Measurements from ENCODE around the gene MYH11.

Gene MYH11

DNA sequence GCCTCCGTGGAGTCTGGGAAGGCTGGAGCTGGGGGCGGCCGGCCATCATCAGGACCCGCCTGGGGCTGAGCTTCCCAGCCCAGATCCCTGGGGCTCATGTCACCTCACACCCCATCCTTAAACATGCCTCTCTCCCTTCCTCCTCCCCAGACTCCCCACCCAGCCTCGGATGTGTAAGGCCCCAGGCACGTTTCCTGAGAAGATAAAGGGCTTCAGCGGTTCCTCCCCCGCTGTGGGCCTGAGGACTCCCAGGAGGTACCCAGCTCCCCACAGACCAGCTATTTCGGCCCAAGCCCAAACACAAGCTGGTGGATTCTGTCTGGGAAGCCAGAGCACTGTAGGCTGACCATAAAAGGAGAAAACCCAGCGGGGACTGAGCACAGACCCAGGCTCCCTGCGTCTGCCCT lies 49.2 kb downstream of the MYH11 start:
- H2BK15ac ChIP-seq (replicated peaks; ENCODE audit: low read depth): no peak overlapping the region
- H3K79me2 ChIP-seq (ENCODE audit: control insufficient read depth, insufficient read depth, low read length): no peaks in the 10 kb centered on the region
- no peaks in the 10 kb centered on the region for H3K27me3 ChIP-seq (ENCODE audit: insufficient read depth, low read length, poor library complexity)
- H2AK5ac ChIP-seq (ENCODE audit: low read length): no peak overlapping the region
- WGBS (ENCODE audit: extremely low coverage, insufficient coverage, low lambda C conversion rate): no CpG with 5 or more reads among the region's 11 CpGs
- H4K8ac ChIP-seq (ENCODE audit: low read depth, low read length): no peak overlapping the region
- no peak overlapping the region for H3K27ac ChIP-seq (ENCODE audit: low read depth, low read length)
- H4K5ac ChIP-seq (ENCODE audit: low read length): no peak overlapping the region
- H2BK120ac ChIP-seq (ENCODE audit: low read depth, low read length): no peak overlapping the region
- H3K18ac ChIP-seq (ENCODE audit: low read length): no peak overlapping the region
- no peak overlapping the region for H2BK5ac ChIP-seq (ENCODE audit: low read length)
- H3K56ac ChIP-seq (ENCODE audit: low read length): no peak overlapping the region
- no peaks in the 10 kb centered on the region for H3K36me3 ChIP-seq (ENCODE audit: control insufficient read depth, insufficient read depth, low read length)
- H3K4ac ChIP-seq (ENCODE audit: low read depth, low read length): no peak overlapping the region
- no peak overlapping the region for H3K9ac ChIP-seq (ENCODE audit: low read length)
- H3K4me2 ChIP-seq (ENCODE audit: low read length): no peak overlapping the region
- H3K4me1 ChIP-seq (ENCODE audit: control insufficient read depth, low read depth, low read length): peaks cover 5% of the 10 kb centered on the region
- H3K23ac ChIP-seq (ENCODE audit: low read length): no peak overlapping the region
- H3K4me3 ChIP-seq (ENCODE audit: low read length): no peak overlapping the region
- no peaks in the 10 kb centered on the region for H3K79me1 ChIP-seq (ENCODE audit: low read length)
- DNase-seq: peak; percentile 61

DNA sequence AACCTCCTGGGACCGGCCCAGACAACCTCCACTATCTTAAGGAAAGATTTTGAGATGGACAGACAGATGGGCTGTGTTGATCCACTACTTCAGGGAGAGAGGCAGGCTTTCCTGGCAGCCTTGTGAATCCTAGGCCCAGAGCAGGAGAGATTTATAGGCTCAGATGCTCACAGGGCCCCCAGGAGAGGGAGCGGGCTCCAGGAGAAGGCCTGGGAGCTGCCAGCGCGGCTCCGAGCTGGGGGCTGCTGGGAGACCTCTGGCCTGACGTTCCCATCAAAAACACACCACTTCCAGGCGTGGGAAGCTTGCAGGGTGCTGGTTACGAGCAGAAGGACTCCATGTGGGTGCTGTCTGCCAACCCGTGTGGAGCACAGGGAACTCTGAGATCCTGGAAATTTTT lies 53.2 kb downstream of the MYH11 start:
- no peak overlapping the region for H2BK15ac ChIP-seq (replicated peaks; ENCODE audit: low read depth)
- H3K4me3 ChIP-seq (ENCODE audit: low read length): no peak overlapping the region
- H3K27ac ChIP-seq (ENCODE audit: low read depth, low read length): no peak overlapping the region
- no CpG with 5 or more reads among the region's 9 CpGs for WGBS (ENCODE audit: extremely low coverage, insufficient coverage, low lambda C conversion rate)
- H3K56ac ChIP-seq (ENCODE audit: low read length): no peak overlapping the region
- H3K23ac ChIP-seq (ENCODE audit: low read length): no peak overlapping the region
- H3K79me1 ChIP-seq (ENCODE audit: low read length): no peaks in the 10 kb centered on the region
- H4K5ac ChIP-seq (ENCODE audit: low read length): no peak overlapping the region
- no peak overlapping the region for H2BK120ac ChIP-seq (ENCODE audit: low read depth, low read length)
- no peaks in the 10 kb centered on the region for H3K36me3 ChIP-seq (ENCODE audit: control insufficient read depth, insufficient read depth, low read length)
- no peak overlapping the region for H3K9ac ChIP-seq (ENCODE audit: low read length)
- H3K4me1 ChIP-seq (ENCODE audit: control insufficient read depth, low read depth, low read length): peaks cover 3% of the 10 kb centered on the region
- H3K4me2 ChIP-seq (ENCODE audit: low read length): no peak overlapping the region
- no peak overlapping the region for H3K4ac ChIP-seq (ENCODE audit: low read depth, low read length)
- H4K8ac ChIP-seq (ENCODE audit: low read depth, low read length): no peak overlapping the region
- no peak overlapping the region for H2BK5ac ChIP-seq (ENCODE audit: low read length)
- H3K27me3 ChIP-seq (ENCODE audit: insufficient read depth, low read length, poor library complexity): no peaks in the 10 kb centered on the region
- H3K18ac ChIP-seq (ENCODE audit: low read length): no peak overlapping the region
- no peaks in the 10 kb centered on the region for H3K79me2 ChIP-seq (ENCODE audit: control insufficient read depth, insufficient read depth, low read length)
- H2AK5ac ChIP-seq (ENCODE audit: low read length): no peak overlapping the region
- DNase-seq: no peak

DNA sequence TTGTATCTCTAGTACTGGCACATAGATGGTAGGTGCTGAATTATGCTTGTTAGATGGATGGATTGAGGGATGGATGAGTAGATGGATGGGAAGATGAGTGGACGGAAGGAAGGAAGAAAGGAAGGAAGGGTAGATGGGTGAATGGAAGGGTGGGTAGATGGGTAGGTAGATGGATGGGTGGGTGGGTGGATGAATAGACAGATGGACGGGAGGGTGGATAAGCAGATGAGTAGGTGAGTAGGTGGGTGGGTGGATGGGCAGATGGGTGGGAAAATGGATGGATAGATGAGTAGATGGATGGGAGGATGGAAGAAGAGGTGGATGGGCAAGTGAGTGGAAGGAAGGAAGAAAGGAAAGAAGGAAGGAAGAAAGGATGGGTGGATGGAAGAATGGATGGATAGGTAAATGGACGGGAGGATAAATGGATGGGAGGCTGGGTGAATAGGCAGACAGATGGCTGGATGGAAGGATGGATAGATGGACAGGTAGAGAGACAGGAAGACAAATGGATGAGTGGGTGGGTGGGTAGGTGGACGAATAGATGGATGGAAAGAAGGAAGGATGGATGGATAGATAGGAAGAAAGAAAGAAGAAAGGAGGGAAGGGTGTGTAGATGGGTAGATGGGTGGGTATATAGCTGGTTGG lies 56.9 kb downstream of the MYH11 start:
- H3K27ac ChIP-seq (ENCODE audit: low read depth, low read length): no peak overlapping the region
- WGBS (ENCODE audit: extremely low coverage, insufficient coverage, low lambda C conversion rate): 99% methylated on average over 3 of the region's 4 CpGs

DNA sequence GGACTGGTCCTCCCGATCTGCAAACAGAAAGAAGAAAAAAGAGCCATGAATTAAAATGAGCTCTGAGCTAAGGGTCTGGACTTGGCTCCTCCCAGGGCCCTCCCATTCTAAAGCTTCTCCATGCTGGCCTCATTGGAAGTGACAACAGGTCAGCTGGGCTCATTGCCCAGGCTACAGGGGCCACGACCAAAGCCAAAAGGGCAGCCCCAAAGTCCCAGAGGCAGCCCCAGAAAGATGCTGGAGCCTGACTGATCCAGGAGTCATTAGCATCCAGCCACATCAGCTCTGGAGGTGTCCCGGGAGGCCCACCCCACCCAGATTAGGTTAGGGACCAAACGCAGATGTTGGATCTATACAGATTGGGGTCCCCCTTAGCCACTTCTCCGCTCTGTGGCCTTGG lies 58.2 kb downstream of the MYH11 start:
- no CpG with 5 or more reads among the region's 5 CpGs for WGBS (ENCODE audit: extremely low coverage, insufficient coverage, low lambda C conversion rate)
- no peak overlapping the region for H2BK120ac ChIP-seq (ENCODE audit: low read depth, low read length)
- H3K4me2 ChIP-seq (ENCODE audit: low read length): no peak overlapping the region
- H3K4ac ChIP-seq (ENCODE audit: low read depth, low read length): no peak overlapping the region
- no peak overlapping the region for H3K27ac ChIP-seq (ENCODE audit: low read depth, low read length)
- no peak overlapping the region for H3K18ac ChIP-seq (ENCODE audit: low read length)
- H3K56ac ChIP-seq (ENCODE audit: low read length): no peak overlapping the region
- H3K9ac ChIP-seq (ENCODE audit: low read length): no peak overlapping the region
- no peak overlapping the region for H3K23ac ChIP-seq (ENCODE audit: low read length)
- H4K8ac ChIP-seq (ENCODE audit: low read depth, low read length): no peak overlapping the region
- no peaks in the 10 kb centered on the region for H3K79me2 ChIP-seq (ENCODE audit: control insufficient read depth, insufficient read depth, low read length)
- no peak overlapping the region for H2BK15ac ChIP-seq (replicated peaks; ENCODE audit: low read depth)
- no peak overlapping the region for H3K4me3 ChIP-seq (ENCODE audit: low read length)
- H3K79me1 ChIP-seq (ENCODE audit: low read length): no peaks in the 10 kb centered on the region
- DNase-seq: no peak
- no peaks in the 10 kb centered on the region for H3K4me1 ChIP-seq (ENCODE audit: control insufficient read depth, low read depth, low read length)
- H3K36me3 ChIP-seq (ENCODE audit: control insufficient read depth, insufficient read depth, low read length): no peaks in the 10 kb centered on the region
- H3K27me3 ChIP-seq (ENCODE audit: insufficient read depth, low read length, poor library complexity): no peaks in the 10 kb centered on the region
- H4K5ac ChIP-seq (ENCODE audit: low read length): no peak overlapping the region
- no peak overlapping the region for H2BK5ac ChIP-seq (ENCODE audit: low read length)
- no peak overlapping the region for H2AK5ac ChIP-seq (ENCODE audit: low read length)

More for the DNA sequence above, 56.9 kb downstream of the MYH11 start:
- Histone ChIP-seq H2BK120ac (ENCODE audit: low read depth, low read length) (no peak overlapping the region), H3K79me2 (ENCODE audit: control insufficient read depth, insufficient read depth, low read length) (no peaks in the 10 kb centered on the region), H3K4ac (ENCODE audit: low read depth, low read length) (no peak overlapping the region), H4K8ac (ENCODE audit: low read depth, low read length) (no peak overlapping the region), H2AK5ac (ENCODE audit: low read length) (no peak overlapping the region), H3K23ac (ENCODE audit: low read length) (no peak overlapping the region), H3K18ac (ENCODE audit: low read length) (no peak overlapping the region), H3K36me3 (ENCODE audit: control insufficient read depth, insufficient read depth, low read length) (no peaks in the 10 kb centered on the region), H3K9ac (ENCODE audit: low read length) (no peak overlapping the region), H3K56ac (ENCODE audit: low read length) (no peak overlapping the region), H2BK15ac (replicated peaks; ENCODE audit: low read depth) (no peak overlapping the region), H3K4me1 (ENCODE audit: control insufficient read depth, low read depth, low read length) (no peaks in the 10 kb centered on the region), H3K4me3 (ENCODE audit: low read length) (no peak overlapping the region), H4K5ac (ENCODE audit: low read length) (no peak overlapping the region), H3K4me2 (ENCODE audit: low read length) (no peak overlapping the region), H2BK5ac (ENCODE audit: low read length) (no peak overlapping the region), H3K27me3 (ENCODE audit: insufficient read depth, low read length, poor library complexity) (no peaks in the 10 kb centered on the region), H3K79me1 (ENCODE audit: low read length) (no peaks in the 10 kb centered on the region)
- DNase-seq: no peak

DNA sequence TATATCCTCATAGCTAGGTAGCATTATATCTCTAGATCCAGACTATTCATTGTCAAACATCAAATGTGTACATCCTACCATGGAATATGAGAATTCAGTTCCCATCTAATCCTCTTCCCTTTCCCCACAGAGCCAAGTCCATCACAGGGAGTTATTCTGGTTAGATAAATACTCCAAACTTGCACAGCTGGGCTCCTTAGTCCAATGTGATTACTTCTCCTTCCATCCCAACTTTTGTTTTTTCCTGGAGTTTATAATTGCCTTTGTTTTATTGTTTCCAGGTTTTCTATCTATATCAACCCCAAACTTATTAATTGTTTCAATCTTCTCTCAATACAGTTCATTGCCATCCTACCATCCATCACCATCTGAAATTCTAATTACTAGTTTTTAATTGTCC lies 59.9 kb downstream of the MYH11 start:
- Histone ChIP-seq H2BK120ac (ENCODE audit: low read depth, low read length) (no peak overlapping the region), H3K9ac (ENCODE audit: low read length) (no peak overlapping the region), H3K36me3 (ENCODE audit: control insufficient read depth, insufficient read depth, low read length) (no peaks in the 10 kb centered on the region), H3K79me1 (ENCODE audit: low read length) (no peaks in the 10 kb centered on the region), H3K27me3 (ENCODE audit: insufficient read depth, low read length, poor library complexity) (no peaks in the 10 kb centered on the region), H3K4ac (ENCODE audit: low read depth, low read length) (no peak overlapping the region), H3K18ac (ENCODE audit: low read length) (no peak overlapping the region), H3K4me3 (ENCODE audit: low read length) (no peak overlapping the region), H2AK5ac (ENCODE audit: low read length) (no peak overlapping the region), H3K79me2 (ENCODE audit: control insufficient read depth, insufficient read depth, low read length) (no peaks in the 10 kb centered on the region), H2BK5ac (ENCODE audit: low read length) (no peak overlapping the region), H3K56ac (ENCODE audit: low read length) (no peak overlapping the region), H4K5ac (ENCODE audit: low read length) (no peak overlapping the region), H3K4me2 (ENCODE audit: low read length) (no peak overlapping the region), H3K4me1 (ENCODE audit: control insufficient read depth, low read depth, low read length) (no peaks in the 10 kb centered on the region), H2BK15ac (replicated peaks; ENCODE audit: low read depth) (no peak overlapping the region), H3K23ac (ENCODE audit: low read length) (no peak overlapping the region), H3K27ac (ENCODE audit: low read depth, low read length) (no peak overlapping the region), H4K8ac (ENCODE audit: low read depth, low read length) (no peak overlapping the region)
- DNase-seq: no peak

DNA sequence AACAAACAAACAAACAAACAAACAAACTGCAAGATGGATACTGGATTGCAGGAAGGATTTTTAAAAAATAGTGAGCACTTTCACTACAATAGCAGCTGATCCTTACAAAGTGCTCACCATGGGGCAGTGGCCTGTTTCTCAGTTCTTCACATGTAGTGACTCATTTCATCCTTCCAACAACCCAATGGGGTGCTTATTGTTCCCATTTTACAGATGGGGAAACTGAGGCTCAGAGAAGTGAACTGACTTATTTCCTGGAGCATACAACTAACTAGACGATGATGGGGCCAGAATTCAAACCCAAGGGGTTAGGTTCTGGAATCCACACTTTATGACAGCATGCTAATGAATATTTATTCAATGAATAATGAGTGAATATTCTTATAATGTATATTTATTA lies 61.2 kb downstream of the MYH11 start:
- H3K27ac ChIP-seq (ENCODE audit: low read depth, low read length): no peak overlapping the region
- H3K4me3 ChIP-seq (ENCODE audit: low read length): no peak overlapping the region
- no peak overlapping the region for H2AK5ac ChIP-seq (ENCODE audit: low read length)
- no peaks in the 10 kb centered on the region for H3K27me3 ChIP-seq (ENCODE audit: insufficient read depth, low read length, poor library complexity)
- no peak overlapping the region for H4K5ac ChIP-seq (ENCODE audit: low read length)
- H2BK15ac ChIP-seq (replicated peaks; ENCODE audit: low read depth): no peak overlapping the region
- WGBS (ENCODE audit: extremely low coverage, insufficient coverage, low lambda C conversion rate): no CpG with 5 or more reads among the region's 1 CpG
- H3K56ac ChIP-seq (ENCODE audit: low read length): no peak overlapping the region
- H3K23ac ChIP-seq (ENCODE audit: low read length): no peak overlapping the region
- no peak overlapping the region for H3K18ac ChIP-seq (ENCODE audit: low read length)
- no peak overlapping the region for H3K4me2 ChIP-seq (ENCODE audit: low read length)
- no peak overlapping the region for H3K4ac ChIP-seq (ENCODE audit: low read depth, low read length)
- no peaks in the 10 kb centered on the region for H3K4me1 ChIP-seq (ENCODE audit: control insufficient read depth, low read depth, low read length)
- H3K9ac ChIP-seq (ENCODE audit: low read length): no peak overlapping the region
- no peaks in the 10 kb centered on the region for H3K79me1 ChIP-seq (ENCODE audit: low read length)
- no peak for DNase-seq
- H4K8ac ChIP-seq (ENCODE audit: low read depth, low read length): no peak overlapping the region
- H3K36me3 ChIP-seq (ENCODE audit: control insufficient read depth, insufficient read depth, low read length): no peaks in the 10 kb centered on the region
- H3K79me2 ChIP-seq (ENCODE audit: control insufficient read depth, insufficient read depth, low read length): no peaks in the 10 kb centered on the region
- H2BK120ac ChIP-seq (ENCODE audit: low read depth, low read length): no peak overlapping the region
- no peak overlapping the region for H2BK5ac ChIP-seq (ENCODE audit: low read length)
